Medulla oblongata (tissue), 1 donor: ENCODE data around the gene SH3BGRL3.
"Not testable (repeated sequence)": the region's sequence is repeated elsewhere in the genome, so short reads cannot be mapped to it uniquely, and the experiment has no call there.

ENCODE experiments used
- DNase-seq: peaks from one replicate; pipeline ENCODE4 v3.0.0-alpha.2; 2015; ENCODE audit errors: extremely low spot score

SH3BGRL3 gene

GRCh38 chr1:26317146-26317545, 37.3 kb downstream of the SH3BGRL3 start:
- no peak for DNase-seq

GRCh38 chr1:26317612-26318337, 37.9 kb downstream of the SH3BGRL3 start, which contains the start of gene CD52:
CD52 (plus strand) TSS chr1:26317958; CDS start chr1:26318018, 60 bp downstream.
- no peak for DNase-seq

- DNase-seq, result peak; percentile 63
Observed at GRCh38 chr1:26318338-26319064, 38.6 kb downstream of the SH3BGRL3 start.

- no peak for DNase-seq
Observed at GRCh38 chr1:26320896-26321295, 41.0 kb downstream of the SH3BGRL3 start.

GRCh38 chr1:26321315-26322041, 41.6 kb downstream of the SH3BGRL3 start:
- peak; percentile 95 for DNase-seq

GRCh38 chr1:26322042-26322331, 42.1 kb downstream of the SH3BGRL3 start:
- no peak for DNase-seq

- no peak for DNase-seq
Observed at GRCh38 chr1:26323382-26323781, 43.5 kb downstream of the SH3BGRL3 start.

GRCh38 chr1:26324550-26324949, 44.7 kb downstream of the SH3BGRL3 start:
- no peak for DNase-seq

- no peak for DNase-seq
Observed at GRCh38 chr1:26327956-26328362, 48.1 kb downstream of the SH3BGRL3 start.

- DNase-seq, result no peak
Observed at GRCh38 chr1:26328597-26328996, 48.7 kb downstream of the SH3BGRL3 start.

GRCh38 chr1:26329380-26329779, 49.5 kb downstream of the SH3BGRL3 start:
- DNase-seq, result not testable (repeated sequence)

GRCh38 chr1:26330276-26330675, 50.4 kb downstream of the SH3BGRL3 start:
- DNase-seq, result no peak
